ENCODE data around the gene NLRC5.

Gene NLRC5

DNA sequence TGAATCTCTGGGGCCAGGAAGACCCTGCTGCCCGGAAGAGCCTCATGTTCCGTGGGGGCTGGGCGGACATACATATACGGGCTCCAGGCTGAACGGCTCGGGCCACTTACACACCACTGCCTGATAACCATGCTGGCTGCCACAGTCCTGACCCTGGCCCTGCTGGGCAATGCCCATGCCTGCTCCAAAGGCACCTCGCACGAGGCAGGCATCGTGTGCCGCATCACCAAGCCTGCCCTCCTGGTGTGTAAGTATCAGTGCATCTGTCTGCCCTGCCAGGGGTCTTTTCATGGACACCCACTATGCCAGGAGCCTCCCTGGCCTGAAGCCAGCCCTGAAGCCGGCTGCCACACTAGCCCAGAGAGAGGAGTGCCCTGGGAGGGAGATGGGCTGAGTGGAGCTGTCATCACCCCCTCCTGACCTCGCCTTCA lies 27.5 kb upstream of the NLRC5 start, which contains the start of gene CETP:
Gene CETP (plus strand): TSS at position 100 of the 431 bp plus-strand sequence. CDS start 30 bp downstream, at position 130.
- H3K4me3 ChIP-seq (ENCODE audit: low read length) = no peak within 1 kb of the TSS
- TF ChIP-seq, protein P1, sequence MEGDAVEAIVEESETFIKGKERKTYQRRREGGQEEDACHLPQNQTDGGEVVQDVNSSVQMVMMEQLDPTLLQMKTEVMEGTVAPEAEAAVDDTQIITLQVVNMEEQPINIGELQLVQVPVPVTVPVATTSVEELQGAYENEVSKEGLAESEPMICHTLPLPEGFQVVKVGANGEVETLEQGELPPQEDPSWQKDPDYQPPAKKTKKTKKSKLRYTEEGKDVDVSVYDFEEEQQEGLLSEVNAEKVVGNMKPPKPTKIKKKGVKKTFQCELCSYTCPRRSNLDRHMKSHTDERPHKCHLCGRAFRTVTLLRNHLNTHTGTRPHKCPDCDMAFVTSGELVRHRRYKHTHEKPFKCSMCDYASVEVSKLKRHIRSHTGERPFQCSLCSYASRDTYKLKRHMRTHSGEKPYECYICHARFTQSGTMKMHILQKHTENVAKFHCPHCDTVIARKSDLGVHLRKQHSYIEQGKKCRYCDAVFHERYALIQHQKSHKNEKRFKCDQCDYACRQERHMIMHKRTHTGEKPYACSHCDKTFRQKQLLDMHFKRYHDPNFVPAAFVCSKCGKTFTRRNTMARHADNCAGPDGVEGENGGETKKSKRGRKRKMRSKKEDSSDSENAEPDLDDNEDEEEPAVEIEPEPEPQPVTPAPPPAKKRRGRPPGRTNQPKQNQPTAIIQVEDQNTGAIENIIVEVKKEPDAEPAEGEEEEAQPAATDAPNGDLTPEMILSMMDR (conservative IDR thresholded peaks at IDR 0.05; ENCODE audit: low read depth, low read length) = no peak
- DNase-seq (ENCODE audit: low read depth) = no peak

DNA sequence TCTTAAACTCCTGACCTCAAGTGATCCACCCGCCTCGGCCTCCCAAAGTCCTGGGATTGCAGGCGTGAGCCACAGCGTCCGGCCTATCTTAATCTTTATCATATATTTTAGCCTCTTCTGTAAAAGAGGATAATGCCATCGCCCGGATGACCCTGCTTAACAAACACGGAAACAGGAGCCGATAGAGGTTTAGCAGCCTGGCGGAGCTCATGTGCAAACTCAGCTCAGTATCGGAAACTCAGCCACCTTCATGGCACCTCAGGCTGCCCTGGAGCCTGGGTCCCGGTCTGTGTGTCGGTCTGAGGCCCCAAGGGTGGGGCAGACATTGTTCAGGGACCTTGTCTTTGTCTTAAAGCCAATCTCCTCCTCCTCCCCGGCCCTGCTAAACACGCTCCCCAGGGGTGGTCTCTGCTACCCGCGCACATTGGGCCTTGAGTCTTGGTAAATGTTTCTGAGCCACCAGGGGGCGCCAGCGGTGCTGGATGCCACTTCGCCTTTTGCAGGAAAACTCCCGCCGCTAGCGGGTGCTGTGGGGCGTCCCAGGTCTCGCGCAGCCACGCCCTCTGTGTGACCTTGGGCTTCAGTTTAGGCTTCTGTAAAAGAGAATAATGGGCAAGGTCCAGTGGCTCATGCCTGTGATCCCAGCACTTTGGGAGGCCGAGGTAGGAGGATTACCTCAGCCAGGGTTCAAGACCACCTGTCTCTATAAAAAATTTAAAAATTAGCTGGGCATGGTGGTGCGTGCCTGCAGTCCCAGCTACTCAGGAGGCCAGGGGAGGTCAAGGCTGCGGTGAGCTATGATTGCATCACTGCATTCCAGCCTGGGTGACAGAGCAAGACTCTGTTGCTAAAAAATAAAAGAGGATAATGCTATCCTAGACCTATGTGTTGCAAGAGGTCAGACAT lies 24.9 kb upstream of the NLRC5 start:
- TF ChIP-seq, protein P1 (conservative IDR thresholded peaks at IDR 0.05; ENCODE audit: low read depth, low read length) = peak; percentile 74
- peak; percentile 30 for DNase-seq (ENCODE audit: low read depth)
- H3K4me3 ChIP-seq (ENCODE audit: low read length) = no peak overlapping the region

DNA sequence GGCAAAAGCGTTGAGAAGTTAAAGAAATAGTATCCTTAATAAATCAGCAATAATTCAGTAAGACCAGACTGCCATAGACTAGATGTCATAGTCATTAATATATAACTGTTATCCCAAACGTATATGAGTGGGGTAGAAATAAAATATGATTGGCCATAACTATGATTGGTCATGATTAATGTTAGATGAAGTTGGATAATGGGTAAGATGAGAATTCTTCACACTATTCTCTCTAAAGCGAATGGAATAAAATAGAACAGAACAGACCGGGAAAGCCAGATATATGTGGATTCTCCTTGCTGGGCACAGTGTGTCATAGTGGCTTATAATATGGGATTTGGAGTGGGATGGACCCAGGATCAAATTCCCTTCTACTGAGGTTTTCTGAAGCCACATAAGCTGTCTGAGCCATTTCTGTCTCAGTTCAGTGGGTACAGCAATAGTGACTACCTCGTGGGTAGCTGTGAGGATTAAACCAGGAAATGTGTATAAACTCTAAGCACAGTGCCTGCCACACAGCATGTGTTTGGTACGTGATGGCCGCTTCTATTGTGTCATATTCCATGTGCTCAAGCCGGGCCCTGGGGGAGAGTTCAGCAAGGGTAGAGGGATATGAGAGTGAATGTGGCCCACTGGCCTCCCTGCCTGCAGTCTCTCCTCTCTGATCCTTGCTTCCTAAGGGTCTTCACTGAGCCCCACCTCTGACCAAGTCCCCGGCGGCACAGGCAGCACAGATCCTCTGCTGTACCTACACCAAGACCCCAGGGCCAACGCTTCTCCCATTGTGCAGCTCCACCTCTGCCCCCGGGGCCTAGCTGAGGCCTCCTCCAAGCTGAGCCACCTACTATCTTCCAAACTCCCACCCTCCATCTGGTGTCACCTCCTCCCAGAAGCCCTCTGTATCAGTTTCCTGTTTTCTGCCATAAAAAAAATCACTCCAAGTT lies 23.9 kb upstream of the NLRC5 start:
- no peak for DNase-seq (ENCODE audit: low read depth)
- no peak overlapping the region for H3K4me3 ChIP-seq (ENCODE audit: low read length)
- TF ChIP-seq, protein P1 (conservative IDR thresholded peaks at IDR 0.05; ENCODE audit: low read depth, low read length) = no peak

DNA sequence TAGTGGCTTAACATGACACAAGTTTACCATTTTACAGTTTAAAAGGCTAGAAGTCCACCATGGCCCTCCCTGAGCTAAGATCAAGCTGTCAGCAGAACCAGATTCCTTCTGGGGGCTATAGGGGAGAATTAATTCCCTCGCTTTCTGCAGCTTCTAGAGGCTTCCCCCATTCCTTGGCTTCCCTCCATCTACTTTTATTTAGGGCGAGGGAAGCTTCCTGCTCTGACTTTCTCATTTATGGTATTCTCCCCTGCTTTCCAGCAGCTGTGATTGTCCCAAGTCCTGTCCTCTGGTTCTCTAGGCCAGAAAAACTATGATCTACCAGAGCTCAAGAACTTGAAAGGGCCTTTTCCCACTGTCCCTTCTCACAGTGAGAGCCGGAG lies 23.3 kb upstream of the NLRC5 start:
- no peak for DNase-seq (ENCODE audit: low read depth)
- TF ChIP-seq, protein P1 (conservative IDR thresholded peaks at IDR 0.05; ENCODE audit: low read depth, low read length) = no peak
- H3K4me3 ChIP-seq (ENCODE audit: low read length) = no peak overlapping the region

DNA sequence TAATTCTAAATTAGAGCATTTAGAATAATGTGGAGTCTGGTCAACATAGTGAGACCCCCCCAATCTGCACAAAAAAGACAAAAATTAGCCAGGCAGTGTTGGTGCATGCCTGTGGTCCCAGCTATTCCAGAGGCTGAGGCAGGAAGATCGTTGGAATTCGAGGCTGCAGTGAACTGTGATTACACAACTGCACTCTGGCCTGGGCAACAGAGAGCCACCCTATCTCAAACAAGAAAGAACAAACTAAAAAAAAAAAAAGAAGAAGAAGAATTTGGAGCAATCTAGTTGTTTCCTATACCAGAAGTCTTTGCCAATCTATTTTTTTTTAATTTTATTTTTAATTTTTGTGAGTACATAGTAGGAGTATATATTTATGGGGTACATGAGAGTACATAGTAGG lies 21.6 kb upstream of the NLRC5 start:
- TF ChIP-seq, protein P1 (conservative IDR thresholded peaks at IDR 0.05; ENCODE audit: low read depth, low read length) = no peak
- no peak for DNase-seq (ENCODE audit: low read depth)

DNA sequence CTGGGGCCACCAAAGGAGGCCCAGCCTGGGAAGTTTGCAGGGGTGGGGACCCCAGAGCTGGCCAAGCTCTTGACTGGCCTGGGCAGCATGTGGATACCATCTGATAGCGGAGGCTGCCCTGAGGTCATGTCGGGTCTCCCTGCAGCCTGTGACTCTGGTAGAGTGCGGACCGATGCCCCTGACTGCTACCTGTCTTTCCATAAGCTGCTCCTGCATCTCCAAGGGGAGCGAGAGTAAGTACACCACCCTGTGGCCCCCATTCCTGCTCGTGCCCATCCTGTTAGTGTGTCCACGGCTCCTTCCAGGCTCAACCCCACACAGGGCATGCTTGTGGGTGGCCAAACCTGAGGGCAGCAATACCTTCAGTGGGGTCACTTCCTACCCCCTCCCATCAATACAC lies 19.6 kb upstream of the NLRC5 start:
- TF ChIP-seq, protein P1 (conservative IDR thresholded peaks at IDR 0.05; ENCODE audit: low read depth, low read length) = no peak
- H3K4me3 ChIP-seq (ENCODE audit: low read length) = no peak overlapping the region
- no peak for DNase-seq (ENCODE audit: low read depth)

More for the DNA sequence above, 21.6 kb upstream of the NLRC5 start:
- H3K4me3 ChIP-seq (ENCODE audit: low read length) = no peak overlapping the region

Measured in retinal pigment epithelial cell (primary cell).